Measurements from ENCODE around the gene CDK5RAP1.

DNA sequence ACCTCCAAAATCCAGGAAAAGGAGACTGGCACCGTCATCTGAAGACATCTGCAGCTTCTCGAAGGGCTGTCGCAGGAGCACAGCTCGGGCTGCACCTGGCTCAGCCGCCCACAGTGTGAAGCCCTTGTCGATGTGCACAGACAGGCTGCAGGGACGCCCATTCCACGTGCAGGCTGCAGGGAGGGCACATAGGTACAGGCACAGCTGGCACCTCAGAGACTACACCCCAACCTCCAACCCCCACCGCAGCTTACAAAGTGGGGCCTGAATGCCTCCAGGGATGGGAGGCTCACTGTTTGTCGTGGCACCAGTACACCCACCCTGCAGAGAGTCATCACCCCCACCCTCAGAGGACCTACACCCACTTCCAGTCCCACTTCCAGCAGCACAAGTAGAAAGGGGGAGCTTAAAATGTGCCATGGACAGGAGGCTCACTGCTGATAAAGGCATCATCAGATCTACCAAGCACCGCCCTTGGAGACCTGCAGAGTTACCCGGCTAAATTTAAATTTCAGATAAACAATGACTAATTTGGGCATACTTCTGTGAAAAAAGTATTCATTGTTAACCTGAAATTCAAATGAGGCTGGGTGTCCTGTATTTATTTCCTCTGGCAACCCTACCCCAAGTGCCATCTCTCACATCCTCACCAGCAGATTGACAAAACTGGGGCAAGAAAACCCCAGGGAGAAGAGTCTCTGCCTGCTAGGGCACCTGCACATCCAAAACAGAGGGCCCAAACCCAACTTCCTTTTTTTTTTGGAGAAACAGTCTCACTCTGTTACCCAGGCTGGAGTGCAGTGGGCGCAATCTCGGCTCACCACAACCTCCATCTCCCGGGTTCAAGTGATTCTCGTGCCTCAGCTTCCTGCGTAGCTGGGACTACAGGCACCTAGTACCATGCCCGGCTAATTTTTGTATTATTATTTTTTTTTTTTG is 7.7 kb upstream of the CDK5RAP1 start:
- TF ChIP-seq, protein P1, sequence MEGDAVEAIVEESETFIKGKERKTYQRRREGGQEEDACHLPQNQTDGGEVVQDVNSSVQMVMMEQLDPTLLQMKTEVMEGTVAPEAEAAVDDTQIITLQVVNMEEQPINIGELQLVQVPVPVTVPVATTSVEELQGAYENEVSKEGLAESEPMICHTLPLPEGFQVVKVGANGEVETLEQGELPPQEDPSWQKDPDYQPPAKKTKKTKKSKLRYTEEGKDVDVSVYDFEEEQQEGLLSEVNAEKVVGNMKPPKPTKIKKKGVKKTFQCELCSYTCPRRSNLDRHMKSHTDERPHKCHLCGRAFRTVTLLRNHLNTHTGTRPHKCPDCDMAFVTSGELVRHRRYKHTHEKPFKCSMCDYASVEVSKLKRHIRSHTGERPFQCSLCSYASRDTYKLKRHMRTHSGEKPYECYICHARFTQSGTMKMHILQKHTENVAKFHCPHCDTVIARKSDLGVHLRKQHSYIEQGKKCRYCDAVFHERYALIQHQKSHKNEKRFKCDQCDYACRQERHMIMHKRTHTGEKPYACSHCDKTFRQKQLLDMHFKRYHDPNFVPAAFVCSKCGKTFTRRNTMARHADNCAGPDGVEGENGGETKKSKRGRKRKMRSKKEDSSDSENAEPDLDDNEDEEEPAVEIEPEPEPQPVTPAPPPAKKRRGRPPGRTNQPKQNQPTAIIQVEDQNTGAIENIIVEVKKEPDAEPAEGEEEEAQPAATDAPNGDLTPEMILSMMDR (optimal IDR thresholded peaks at IDR 0.05 in 1 of 3, IDR thresholded peaks at IDR 0.05 in 1 of 3, conservative IDR thresholded peaks at IDR 0.05 in 1 of 3; ENCODE audit: extremely low read depth in 1 of 3, insufficient read depth in 2 of 3, low read length in 3 of 3): no peak
- TF ChIP-seq EZH2 (IDR thresholded peaks at IDR 0.05; ENCODE audit: low read length): no peak
